Neural cell (in vitro differentiated cells): ENCODE results near the gene GGT1.
"Not testable (repeated sequence)": the region's sequence is repeated elsewhere in the genome, so short reads cannot be mapped to it uniquely, and the experiment has no call there.

ENCODE experiments used
- POLR2AphosphoS5 ChIP-seq: IDR thresholded peaks from 2 replicates; pipeline ENCODE4 v1.6.1; 2012
- RAD21 ChIP-seq: fragments of 450-650 bp; conservative IDR thresholded peaks from 2 replicates; pipeline ENCODE4 v1.6.1; 2014; ENCODE audit warnings: antibody characterized with exemption, mild to moderate bottlenecking, moderate library complexity

- TF ChIP-seq RAD21, POLR2AphosphoS5: not testable (repeated sequence)
These were observed 43.8 kb downstream of the GGT1 start for GRCh38 chr22:24646756-24647155.
